Ovary (tissue), 9 donors: ENCODE results near the gene HOXB8. TPM values are rescaled to one million over a fixed set of nuclear protein-coding genes. Genes with fewer than 3 reads are reported as not detected.

ENCODE experiments used
- DNase-seq, 5 donors: peaks; one replicate each; pipeline ENCODE4 v3.0.0-alpha.2; 2019 to 2020
- H3K27ac ChIP-seq, 2 donors: fragments of 200-600 bp; one replicate each; pipeline versions ENCODE4 v1.5.1 to v1.8.0; 2019 to 2022
- H3K27me3 ChIP-seq: fragments of 200-600 bp; one replicate; pipeline ENCODE4 v1.8.0; 2022
- H3K36me3 ChIP-seq: fragments of 200-600 bp; sonication (generic); one replicate; pipeline ENCODE4 v1.5.1; 2019
- H3K4me1 ChIP-seq: one replicate; pipeline ENCODE4 v1.8.1; 2013; ENCODE audit warnings: mild to moderate bottlenecking, moderate library complexity; ENCODE audit not compliant: insufficient read depth
- H3K4me3 ChIP-seq: fragments of 200-600 bp; sonication (generic); one replicate; pipeline ENCODE4 v1.5.1; 2017
- H3K9me3 ChIP-seq, 2 donors: fragments of 200-600 bp in 1 of 2; sonication (generic) in 1 of 2; one replicate each; pipeline versions ENCODE4 v1.5.1 to v1.8.1; 2013 to 2019; ENCODE audit warnings: mild to moderate bottlenecking in 1 of 2, moderate library complexity in 1 of 2
- CTCF ChIP-seq, 3 donors: fragments of 450-650 bp in 2 of 3; fragments of 200-600 bp in 1 of 3; IDR thresholded peaks; one replicate each; pipeline versions ENCODE4 v1.5.1 to v1.8.0; 2016 to 2022; ENCODE audit warnings: antibody characterized with exemption in 3 of 3, mild to moderate bottlenecking in 1 of 3
- EP300 ChIP-seq: sonication (generic); formaldehyde crosslinking; IDR thresholded peaks from one replicate; pipeline ENCODE4 v1.6.1; 2017; ENCODE audit warnings: antibody characterized with exemption
- POLR2A ChIP-seq: fragments of 450-650 bp; IDR thresholded peaks from one replicate; pipeline ENCODE4 v1.6.1; 2017; ENCODE audit warnings: antibody characterized with exemption, mild to moderate bottlenecking, moderate library complexity
- WGBS, 3 donors: extraction: QIAGEN DNeasy Blood & Tissue Kit in 1 of 3; methylation state at CpG; one replicate each; pipeline versions ENCODE4 v1.1.5 to v1.1.7; 2013 to 2017; 5-methylcytosine and 5-hydroxymethylcytosine counted together
- intact Hi-C, 4 donors: fragments of 100-400 bp; cut with DNase I; formaldehyde crosslinking; loops; one replicate each; pipeline versions ENCODE4 v1.11.0 to v1.15.1; 2022 to 2023
- polyA plus RNA-seq, 2 donors: library from polyadenylated mRNA; stranded (reverse); fragments of 200-250 nt in 1 of 2; fragments of 350-450 nt in 1 of 2; fragmentation: Illumina TruSeq in 1 of 2; extraction: RNeasy Lipid Tissue Mini Kit (QIAGEN cat#74804) in 1 of 2; gene quantifications; one replicate each; pipeline ENCODE4 v1.2.3, GENCODE V29; 2013 to 2014
- total RNA-seq, 7 donors: library from RNA; depleted of rRNA in 2 of 7; stranded (reverse); fragments of >200 nt in 2 of 7; fragmentation: NEBNext Ultra II Directional in 3 of 7; extraction: Animal tissue kit (Norgen Biotek cat#: 25700) in 3 of 7; gene quantifications; one replicate each; pipeline versions ENCODE4 v1.1.0 to v1.2.4, GENCODE V29; 2016 to 2023
- donor health status: DM: no; HTN: no; CAD: no; lungs with moderate emphysema.
- donor health status: DM: no; HTN: no; CAD: no.
- donor health status: Bipolar disorder and iron deficiency.
- donor health status: DM: yes; HTN: yes; CAD: no.
- donor health status: DM: no; HTN: no; CAD: no.
- donor health status: DM: yes; HTN: yes; CAD: no.

The HOXB8 gene
- total and polyA plus RNA-seq, 9 donors = 0.17 to 2.5 (median 0.28) TPM; not detected in 4

- Histone ChIP-seq H3K4me1 (no peaks in the 10 kb centered on the region), H3K36me3 (no peaks in the 10 kb centered on the region), H3K9me3 (no peaks in the 10 kb centered on the region), H3K27me3 (no peaks in the 10 kb centered on the region), H3K27ac (no peak overlapping the region), H3K4me3 (no peak overlapping the region)
- DNase-seq = no peak
- intact Hi-C loops = no loop called here
- TF ChIP-seq POLR2A (no peak), CTCF (IDR thresholded peaks at IDR 0.05) (no peak), EP300 (no peak)
- WGBS, 3 donors = 7 to 10% (median 7%) methylated on average over 26 to 35 of the region's 35 CpGs
These were observed 18.2 kb upstream of the HOXB8 start for GRCh38 chr17:48633266-48633677.

GRCh38 chr17:48632579-48633265 is 17.6 kb upstream of the HOXB8 start:
- intact Hi-C loops = no loop called here
- H3K36me3 ChIP-seq = no peaks in the 10 kb centered on the region
- no peaks in the 10 kb centered on the region for H3K27me3 ChIP-seq
- no peaks in the 10 kb centered on the region for H3K4me1 ChIP-seq
- no peak overlapping the region for H3K27ac ChIP-seq
- TF ChIP-seq CTCF (IDR thresholded peaks at IDR 0.05) = no peak
- no peak for TF ChIP-seq POLR2A
- H3K9me3 ChIP-seq = no peaks in the 10 kb centered on the region
- H3K4me3 ChIP-seq = no peak overlapping the region
- no peak for DNase-seq
- WGBS, 3 donors = 20 to 43% (median 22%) methylated on average over 7 of the region's 7 CpGs

- Histone ChIP-seq H3K9me3 (no peaks in the 10 kb centered on the region), H3K27ac (no peak overlapping the region), H3K4me3 (no peak overlapping the region), H3K4me1 (no peaks in the 10 kb centered on the region), H3K36me3 (no peaks in the 10 kb centered on the region), H3K27me3 (no peaks in the 10 kb centered on the region)
- no peak for DNase-seq
- intact Hi-C loops = no loop called here
- TF ChIP-seq CTCF (IDR thresholded peaks at IDR 0.05) (no peak), POLR2A (no peak), EP300 (no peak)
- 23 to 38% (median 30%) methylated on average over 7 of the region's 7 CpGs for WGBS, 3 donors
These were observed 16.8 kb upstream of the HOXB8 start for GRCh38 chr17:48631693-48632578.

GRCh38 chr17:48630925-48631692 is 16.0 kb upstream of the HOXB8 start:
- intact Hi-C loops = no loop called here
- H3K9me3 ChIP-seq = no peaks in the 10 kb centered on the region
- no peaks in the 10 kb centered on the region for H3K36me3 ChIP-seq
- H3K4me1 ChIP-seq = no peaks in the 10 kb centered on the region
- no peak for DNase-seq
- H3K27me3 ChIP-seq = no peaks in the 10 kb centered on the region
- no peak for TF ChIP-seq POLR2A
- TF ChIP-seq EP300 = no peak
- TF ChIP-seq CTCF (IDR thresholded peaks at IDR 0.05) = no peak
- WGBS, 3 donors = 18 to 41% (median 21%) methylated on average over 15 of the region's 15 CpGs
- no peak overlapping the region for H3K27ac ChIP-seq
- H3K4me3 ChIP-seq = no peak overlapping the region
